GM18867 (cell line): ENCODE measurements around the gene NAA20.
"Not testable (repeated sequence)": the region's sequence is repeated elsewhere in the genome, so short reads cannot be mapped to it uniquely, and the experiment has no call there.

Experiments used
- ATAC-seq: cut with Tn5 transposase; IDR thresholded peaks from one replicate; pipeline ENCODE4 v1.9.1; 2021; ENCODE audit warnings: mild to moderate bottlenecking, moderate library complexity; ENCODE audit not compliant: unreplicated experiment

Gene NAA20

GRCh38 chr20:19991308-19991707 is 25.9 kb upstream of the NAA20 start:
- no peak for ATAC-seq

GRCh38 chr20:19991854-19992253 is 25.3 kb upstream of the NAA20 start:
- no peak for ATAC-seq

GRCh38 chr20:19992996-19993908 is 23.9 kb upstream of the NAA20 start:
- ATAC-seq: no peak

GRCh38 chr20:19993958-19994669 is 23.0 kb upstream of the NAA20 start:
- no peak for ATAC-seq

GRCh38 chr20:19995220-19995863 is 21.8 kb upstream of the NAA20 start:
- no peak for ATAC-seq

GRCh38 chr20:19996222-19996621 is 20.9 kb upstream of the NAA20 start:
- no peak for ATAC-seq

- ATAC-seq: no peak
These were observed 20.2 kb upstream of the NAA20 start for GRCh38 chr20:19996917-19997316.

- ATAC-seq: no peak
These were observed 18.0 kb upstream of the NAA20 start for GRCh38 chr20:19998990-19999705.

GRCh38 chr20:20000211-20000968 is 16.8 kb upstream of the NAA20 start:
- no peak for ATAC-seq

- no peak for ATAC-seq
These were observed 14.8 kb upstream of the NAA20 start for GRCh38 chr20:20002101-20002998.

GRCh38 chr20:20003031-20003954 is 13.9 kb upstream of the NAA20 start:
- no peak for ATAC-seq

- not testable (repeated sequence) for ATAC-seq
These were observed 13.2 kb upstream of the NAA20 start for GRCh38 chr20:20003955-20004322.

GRCh38 chr20:20005342-20005741 is 11.8 kb upstream of the NAA20 start:
- ATAC-seq: no peak

GRCh38 chr20:20009784-20010253 is 7.3 kb upstream of the NAA20 start:
- ATAC-seq: no peak

GRCh38 chr20:20010639-20011500 is 6.3 kb upstream of the NAA20 start:
- no peak for ATAC-seq

GRCh38 chr20:20012541-20012940 is 4.6 kb upstream of the NAA20 start:
- no peak for ATAC-seq

- ATAC-seq: no peak
These were observed 2.5 kb upstream of the NAA20 start for GRCh38 chr20:20014659-20015058.
